ENCODE results near the gene RBFA.

DNA sequence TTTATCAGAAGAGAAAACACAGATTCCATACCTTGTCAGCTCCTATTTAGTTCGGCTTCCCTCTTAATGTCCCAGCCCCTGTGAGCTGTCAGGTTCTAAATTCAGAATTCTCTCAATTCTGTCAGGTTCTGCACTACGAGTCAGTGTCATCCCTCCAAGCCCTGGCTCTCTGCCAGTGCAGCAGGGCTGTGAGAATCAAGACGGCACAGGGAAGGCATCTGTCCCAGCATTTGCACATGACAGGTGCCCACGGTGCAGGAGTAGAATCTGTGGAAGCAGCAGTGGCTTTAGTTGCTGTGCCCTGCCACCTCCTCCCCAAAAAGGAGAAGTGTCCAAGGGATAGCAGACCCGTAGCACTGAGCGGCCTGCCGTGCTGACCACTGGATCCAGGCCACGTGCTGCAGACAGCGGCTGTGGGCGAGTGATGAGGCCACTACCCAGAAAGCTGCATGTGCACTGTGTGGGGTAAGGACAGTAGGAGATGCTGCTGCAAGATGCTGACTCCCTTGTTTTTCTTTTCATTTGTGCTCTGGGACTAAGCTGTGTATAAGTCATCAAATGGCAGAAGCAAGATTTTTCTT lies 12.8 kb downstream of the RBFA start:
- TF ChIP-seq, protein P1, sequence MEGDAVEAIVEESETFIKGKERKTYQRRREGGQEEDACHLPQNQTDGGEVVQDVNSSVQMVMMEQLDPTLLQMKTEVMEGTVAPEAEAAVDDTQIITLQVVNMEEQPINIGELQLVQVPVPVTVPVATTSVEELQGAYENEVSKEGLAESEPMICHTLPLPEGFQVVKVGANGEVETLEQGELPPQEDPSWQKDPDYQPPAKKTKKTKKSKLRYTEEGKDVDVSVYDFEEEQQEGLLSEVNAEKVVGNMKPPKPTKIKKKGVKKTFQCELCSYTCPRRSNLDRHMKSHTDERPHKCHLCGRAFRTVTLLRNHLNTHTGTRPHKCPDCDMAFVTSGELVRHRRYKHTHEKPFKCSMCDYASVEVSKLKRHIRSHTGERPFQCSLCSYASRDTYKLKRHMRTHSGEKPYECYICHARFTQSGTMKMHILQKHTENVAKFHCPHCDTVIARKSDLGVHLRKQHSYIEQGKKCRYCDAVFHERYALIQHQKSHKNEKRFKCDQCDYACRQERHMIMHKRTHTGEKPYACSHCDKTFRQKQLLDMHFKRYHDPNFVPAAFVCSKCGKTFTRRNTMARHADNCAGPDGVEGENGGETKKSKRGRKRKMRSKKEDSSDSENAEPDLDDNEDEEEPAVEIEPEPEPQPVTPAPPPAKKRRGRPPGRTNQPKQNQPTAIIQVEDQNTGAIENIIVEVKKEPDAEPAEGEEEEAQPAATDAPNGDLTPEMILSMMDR (IDR thresholded peaks at IDR 0.05; ENCODE audit: low read depth, low read length, poor library complexity, severe bottlenecking): no peak
- no peak for TF ChIP-seq EZH2phosphoT487 (IDR thresholded peaks at IDR 0.05; ENCODE audit: borderline replicate concordance, low read length)

All from DOHH2 (cell line).